Measurements from ENCODE around the gene WDFY3.

DNA sequence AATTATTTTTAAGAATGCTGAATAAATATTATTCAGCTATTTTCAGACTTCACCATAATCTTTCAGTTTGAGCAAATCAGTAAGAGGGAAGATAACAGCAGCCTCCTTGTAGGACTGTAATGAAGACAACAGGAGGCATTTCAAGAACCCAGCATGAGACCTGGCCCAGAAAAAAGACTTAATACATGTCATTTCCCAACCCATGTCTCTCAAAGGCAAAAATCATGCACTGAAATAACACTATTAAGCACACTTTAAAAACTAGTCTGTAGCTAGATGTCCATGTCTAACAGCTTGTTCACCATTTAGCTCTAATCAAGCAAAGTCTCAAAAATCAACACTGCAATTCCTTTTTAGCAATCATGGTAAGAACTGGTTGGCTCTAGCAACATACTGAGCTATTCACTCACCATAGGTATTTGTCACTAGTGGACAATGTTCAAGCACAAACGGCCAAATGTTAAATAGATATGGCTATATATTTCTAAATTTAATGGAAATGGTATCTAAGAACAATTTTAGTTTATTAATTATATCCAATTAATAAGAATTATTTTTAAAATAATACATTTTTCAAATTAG is 109.9 kb downstream of the WDFY3 start:
- TF ChIP-seq, protein P1, sequence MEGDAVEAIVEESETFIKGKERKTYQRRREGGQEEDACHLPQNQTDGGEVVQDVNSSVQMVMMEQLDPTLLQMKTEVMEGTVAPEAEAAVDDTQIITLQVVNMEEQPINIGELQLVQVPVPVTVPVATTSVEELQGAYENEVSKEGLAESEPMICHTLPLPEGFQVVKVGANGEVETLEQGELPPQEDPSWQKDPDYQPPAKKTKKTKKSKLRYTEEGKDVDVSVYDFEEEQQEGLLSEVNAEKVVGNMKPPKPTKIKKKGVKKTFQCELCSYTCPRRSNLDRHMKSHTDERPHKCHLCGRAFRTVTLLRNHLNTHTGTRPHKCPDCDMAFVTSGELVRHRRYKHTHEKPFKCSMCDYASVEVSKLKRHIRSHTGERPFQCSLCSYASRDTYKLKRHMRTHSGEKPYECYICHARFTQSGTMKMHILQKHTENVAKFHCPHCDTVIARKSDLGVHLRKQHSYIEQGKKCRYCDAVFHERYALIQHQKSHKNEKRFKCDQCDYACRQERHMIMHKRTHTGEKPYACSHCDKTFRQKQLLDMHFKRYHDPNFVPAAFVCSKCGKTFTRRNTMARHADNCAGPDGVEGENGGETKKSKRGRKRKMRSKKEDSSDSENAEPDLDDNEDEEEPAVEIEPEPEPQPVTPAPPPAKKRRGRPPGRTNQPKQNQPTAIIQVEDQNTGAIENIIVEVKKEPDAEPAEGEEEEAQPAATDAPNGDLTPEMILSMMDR (conservative IDR thresholded peaks at IDR 0.05; ENCODE audit: low read length): no peak
- TF ChIP-seq EZH2phosphoT487 (IDR thresholded peaks at IDR 0.05; ENCODE audit: borderline replicate concordance): no peak
